ENCODE measurements around the gene CENPT.

The CENPT gene

DNA sequence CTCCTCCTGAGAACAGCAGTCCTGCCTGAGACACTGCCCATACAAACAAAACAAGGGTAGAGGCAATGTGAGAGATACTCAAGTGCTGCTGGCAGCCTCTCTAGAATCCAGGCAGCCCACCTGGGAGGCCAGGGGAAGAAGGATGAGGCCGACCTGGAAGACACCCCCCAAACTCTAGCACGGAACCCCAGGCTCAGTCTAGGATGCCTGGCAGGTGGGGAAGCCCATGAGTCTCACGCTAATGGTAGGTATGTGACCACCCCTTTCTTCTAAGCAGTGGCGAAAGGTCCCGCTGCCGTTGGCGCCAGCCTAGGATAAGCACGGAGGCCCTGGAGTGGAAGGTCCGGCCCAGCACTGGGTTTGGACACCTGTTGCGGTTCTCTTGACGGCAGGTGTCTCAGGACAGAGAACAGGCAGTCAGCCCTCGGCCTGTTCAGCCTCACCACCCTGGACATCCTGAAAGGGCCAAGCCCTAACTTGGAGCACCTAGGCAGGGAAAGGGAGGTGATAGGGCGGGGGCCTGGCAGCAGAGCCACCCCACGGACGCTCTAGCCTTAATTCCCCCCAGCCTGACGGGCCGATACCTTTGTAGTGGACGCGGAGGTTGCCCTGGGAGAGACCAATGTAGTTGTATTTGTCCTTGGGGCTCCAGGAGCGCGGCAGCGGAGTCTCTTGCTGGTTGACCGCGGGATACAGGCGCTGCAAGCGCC, 41.6 kb downstream of the CENPT start:
- DNase-seq: no peak

DNA sequence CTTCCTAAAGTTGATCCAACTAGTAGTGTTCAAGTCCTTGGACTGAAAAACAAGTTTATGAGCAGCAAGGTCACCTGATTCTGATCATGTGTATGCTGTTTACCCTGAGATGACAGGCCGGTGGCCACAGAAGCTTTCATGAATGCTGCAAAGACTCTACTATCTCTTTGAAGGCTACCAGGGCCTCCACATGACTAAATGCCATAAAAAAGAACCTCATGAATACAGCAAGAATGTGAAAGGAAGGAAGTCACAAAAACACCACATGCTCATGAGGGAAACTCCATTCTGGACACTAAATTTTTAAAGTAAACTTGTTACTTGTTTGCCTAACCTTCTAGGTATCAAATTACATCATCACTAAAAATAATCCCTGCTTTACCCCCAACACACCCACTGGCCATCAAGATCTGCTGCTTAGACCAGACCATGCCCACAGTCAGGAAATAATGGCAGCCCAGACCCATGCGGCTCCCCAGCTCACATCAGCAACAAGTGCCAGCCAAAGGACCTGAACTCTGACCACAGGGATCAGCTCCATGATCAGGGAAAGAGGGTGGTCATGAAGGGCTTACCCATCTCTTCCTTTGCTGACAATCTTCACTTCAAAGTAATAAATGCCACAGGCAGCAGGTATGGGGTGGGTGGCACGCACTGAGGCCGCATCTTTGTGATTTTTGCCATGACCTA, 42.5 kb downstream of the CENPT start:
- DNase-seq: no peak

DNA sequence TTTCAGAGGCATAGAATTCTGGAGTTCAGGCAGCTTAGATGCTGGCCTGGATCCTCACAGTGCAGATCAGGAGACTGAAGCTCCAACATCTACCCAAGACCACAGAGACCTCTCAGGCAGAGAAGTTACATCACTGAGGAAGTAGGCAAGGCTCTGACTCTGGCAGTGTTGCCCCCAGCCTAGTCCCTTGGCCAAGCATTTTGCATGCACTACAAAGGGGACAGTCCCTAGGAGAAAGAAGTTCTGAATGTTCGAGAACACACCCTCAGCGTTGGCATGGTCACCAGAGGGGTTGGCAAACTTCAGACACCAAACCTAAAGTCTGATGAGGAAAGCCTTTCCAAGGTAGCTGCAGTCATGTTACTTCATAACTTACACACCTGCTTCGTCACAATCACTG, 43.6 kb downstream of the CENPT start:
- no peak for DNase-seq

DNA sequence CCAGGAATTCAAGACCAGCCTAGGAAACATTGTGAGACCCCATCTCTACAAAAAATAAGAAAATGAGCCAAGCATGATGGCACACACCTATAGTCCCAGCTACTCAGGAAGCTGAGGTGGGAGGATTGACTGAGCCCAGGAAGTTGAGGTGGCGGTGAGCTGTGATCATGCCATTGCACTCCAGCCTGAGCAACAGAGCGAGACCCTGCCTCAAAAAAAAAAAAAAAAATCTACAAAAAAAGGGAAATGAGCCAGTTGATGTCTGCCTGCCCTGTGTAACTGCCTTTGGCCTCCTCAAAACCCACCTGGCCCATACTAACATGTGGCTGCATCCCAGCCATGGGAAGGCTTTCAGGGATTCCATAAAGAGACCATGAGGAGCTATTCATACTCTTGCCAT, 45.6 kb downstream of the CENPT start:
- no peak for DNase-seq

DNA sequence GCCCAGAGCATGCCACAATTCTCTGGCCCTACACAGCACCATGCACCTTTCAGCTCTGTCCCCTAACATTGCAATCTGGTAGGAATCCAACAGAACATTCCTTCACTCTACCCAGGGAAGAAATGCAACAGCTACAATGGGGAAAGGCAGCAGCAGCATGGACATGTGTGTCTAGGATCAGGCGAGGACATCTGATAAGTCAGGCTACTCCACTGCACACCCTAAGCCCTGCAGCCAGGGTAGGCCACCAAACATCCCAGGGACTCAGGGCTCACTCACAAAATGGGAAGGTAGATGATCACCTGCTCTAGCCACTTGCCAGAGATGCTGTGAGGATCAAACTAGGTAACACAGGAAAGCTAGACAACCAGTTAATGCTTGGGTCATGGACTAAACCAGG, 46.3 kb downstream of the CENPT start:
- DNase-seq: no peak

DNA sequence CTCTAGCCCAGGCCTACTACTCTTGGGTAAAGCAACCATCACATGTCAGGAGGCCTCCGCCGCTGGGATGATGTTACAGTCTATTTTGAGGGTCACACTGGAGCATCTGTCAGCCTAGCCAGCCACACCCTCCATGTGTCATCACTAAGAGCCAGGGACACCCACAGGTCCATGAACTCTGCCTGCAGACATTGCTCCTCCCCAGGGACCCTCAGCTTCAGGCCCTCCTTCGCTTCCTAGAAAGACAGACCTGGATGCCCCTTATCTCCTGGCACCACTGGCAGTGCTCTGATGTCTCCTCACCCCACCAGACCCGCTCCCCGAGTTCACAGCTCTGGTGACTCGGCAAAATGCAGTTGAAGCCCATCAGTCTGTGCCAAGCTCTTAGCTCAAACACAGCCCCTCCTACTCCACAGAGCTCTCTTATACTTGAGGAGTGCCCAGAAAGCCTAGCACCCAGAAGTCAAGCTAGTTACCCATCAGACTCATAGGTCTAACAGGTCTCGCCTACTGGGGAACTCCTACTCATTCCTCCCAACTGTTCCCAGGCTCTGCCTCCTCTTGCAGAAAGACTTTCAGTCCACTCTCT, 47.1 kb downstream of the CENPT start:
- no peak for DNase-seq

DNA sequence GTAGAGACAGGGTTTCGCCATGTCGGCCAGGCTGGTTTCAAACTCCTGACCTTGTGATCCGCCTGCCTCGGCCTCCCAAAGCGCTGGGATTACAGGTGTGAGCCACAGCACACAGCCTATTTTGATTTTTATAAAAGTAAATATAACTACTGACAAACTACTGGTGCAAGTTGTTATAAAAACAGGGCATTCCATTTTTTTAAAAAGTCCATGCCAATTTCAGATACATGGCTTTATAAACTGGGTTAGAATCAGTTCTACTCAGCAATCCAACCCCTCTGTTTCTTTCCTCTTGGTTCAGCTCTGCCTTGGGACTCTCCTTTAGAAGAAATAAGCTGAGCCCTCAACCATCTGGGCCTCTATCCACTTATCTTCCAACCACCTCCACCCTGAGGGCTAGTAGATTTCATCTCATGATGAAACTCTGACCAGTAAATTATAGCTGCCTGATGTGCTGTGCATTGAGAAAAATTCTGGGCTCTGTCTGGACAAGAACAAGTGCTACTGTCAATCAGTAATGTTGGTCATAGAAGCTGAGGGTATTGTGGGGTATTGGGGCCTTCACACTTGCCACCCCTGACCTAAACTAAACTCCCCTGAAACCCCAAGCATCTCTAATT, 51.3 kb downstream of the CENPT start:
- no peak for DNase-seq

DNA sequence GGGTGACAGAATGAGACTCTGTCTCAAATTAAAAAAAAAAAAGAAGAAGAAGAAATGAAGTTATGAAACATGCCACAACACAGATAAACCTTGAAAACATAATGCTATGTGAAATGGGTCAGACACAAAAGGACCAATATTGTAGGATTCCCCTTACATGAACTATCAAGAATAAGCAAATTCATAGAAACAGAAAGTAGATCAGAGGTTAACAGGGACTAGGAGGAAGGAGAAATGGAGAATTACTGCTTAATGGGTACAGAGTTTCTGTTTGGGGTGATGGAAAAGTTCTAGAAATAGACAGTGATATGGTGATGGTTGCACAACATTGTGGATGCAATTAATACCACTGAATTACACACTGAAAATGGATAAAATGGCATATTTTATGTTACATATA, 57.4 kb downstream of the CENPT start:
- no peak for DNase-seq

DNA sequence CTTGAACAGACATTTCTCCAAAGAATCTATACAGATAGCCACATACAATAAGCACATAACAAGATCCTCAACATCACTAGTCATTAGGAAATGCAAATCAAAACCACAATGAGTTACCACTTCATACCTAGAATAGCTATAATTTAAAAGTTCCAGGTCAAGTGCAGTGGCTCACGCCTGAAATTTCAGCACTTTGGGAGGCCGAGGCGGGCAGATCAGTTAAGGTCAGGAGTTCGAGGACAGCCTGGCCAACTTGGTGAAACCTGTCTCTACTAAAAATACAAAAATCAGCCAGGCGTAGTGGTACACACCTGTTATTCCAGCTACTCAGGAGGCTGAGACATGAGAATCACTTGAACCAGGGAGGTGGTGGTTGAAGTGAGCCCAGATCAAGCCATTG, 61.0 kb downstream of the CENPT start:
- DNase-seq: no peak

DNA sequence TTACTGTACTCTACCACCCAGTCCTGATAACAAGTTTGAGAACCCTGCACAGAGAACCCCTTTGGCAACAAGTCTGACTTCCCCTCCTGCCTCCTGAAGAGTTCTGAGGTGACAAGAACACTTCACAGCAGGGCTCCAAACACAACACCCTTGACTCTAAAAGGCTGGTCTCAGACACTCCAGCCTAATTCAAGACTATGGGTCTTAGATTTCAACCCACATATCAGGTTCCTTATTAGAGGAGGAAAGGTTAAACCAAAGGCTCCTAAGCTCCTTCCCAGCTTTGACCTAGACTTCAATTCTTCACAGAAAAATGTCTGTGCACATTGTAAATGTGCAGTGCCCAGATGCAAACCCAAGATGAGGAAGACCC, 64.2 kb downstream of the CENPT start:
- no peak for DNase-seq

DNA sequence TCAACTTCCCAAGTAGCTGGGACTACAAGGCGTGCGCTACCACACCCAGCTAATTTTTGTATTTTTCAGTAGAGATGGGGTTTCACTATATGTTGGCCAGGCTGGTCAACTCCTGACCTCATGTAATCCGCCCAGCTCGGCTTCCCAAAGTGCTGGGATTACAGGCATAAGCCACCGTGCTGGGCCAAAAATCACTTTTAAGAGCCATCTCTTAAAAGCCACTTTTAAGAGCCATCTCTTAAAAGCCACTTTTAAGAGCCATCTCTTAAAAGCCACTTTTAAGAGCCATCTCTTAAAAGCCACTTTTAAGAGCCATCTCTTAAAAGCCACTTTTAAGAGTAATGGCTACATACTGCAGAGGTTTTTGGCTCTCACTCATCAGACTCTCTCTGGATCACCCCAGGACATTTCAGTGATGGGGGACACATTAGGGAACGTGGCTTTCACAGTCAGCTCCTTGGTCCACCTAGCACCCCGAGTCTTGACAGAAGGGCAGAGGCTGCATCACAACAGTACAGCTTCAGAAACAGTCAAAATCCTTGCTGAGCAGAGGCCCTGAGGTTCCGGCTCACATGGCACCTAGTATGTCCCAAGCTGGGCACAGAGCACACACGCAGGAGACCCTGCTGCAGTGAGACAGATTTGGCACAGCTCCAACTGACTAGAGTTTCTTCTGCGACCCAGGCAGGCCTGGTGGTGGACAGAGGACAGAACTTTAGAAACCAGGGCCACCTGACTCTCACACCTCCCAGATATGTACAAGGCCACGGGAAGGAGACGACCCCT, 64.7 kb downstream of the CENPT start:
- no peak for DNase-seq

DNA sequence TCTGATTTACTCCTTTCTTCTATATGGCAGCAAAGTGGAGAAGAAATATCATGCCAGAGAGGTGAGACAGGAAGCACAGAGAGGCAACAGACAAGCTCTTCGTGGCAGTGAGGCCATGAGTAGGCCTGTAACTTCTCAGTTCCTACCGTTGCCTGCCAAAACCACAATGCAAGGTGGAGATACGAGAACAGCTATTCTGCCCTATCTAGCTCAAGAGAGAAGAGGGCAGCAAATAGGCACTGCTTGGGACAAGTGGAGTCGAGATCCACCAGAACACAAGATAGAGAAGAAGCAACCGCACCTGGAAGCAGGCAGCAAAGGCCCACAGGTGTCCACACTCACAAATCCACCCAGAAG, 66.0 kb downstream of the CENPT start:
- DNase-seq: no peak

DNA sequence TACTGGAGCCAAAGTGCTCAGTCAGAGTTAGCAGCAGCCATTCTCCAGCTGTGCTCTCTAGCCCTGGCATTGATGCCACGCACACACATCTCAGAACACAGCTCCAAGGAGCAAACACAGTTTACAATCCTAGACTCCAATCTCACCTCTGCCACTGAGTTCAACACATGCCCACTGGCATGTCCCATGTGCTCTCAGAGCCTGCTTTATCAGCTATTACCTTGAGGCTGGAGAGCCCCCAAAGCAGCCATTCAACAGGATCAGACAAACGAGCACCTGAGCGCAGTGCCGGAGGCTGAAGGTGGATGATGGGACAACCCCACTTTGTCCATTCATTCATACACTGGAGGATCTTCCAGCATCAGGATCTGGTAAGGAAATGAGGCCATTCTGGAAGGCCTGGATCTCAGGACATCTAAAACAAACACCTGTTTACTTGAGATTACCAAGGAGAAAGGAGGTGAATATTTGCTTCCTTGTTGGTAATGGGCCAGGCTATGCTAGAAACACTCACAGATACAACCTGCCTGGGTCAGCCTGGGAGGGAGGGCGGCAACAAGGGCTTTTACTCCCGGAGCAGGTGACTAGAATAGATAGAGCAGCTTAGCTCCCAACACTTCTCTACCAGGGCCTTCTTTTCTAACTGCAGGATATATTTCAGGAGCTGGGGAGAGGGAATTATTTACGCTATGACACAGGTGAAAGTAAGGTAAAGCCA, 66.5 kb downstream of the CENPT start:
- DNase-seq: no peak

DNA sequence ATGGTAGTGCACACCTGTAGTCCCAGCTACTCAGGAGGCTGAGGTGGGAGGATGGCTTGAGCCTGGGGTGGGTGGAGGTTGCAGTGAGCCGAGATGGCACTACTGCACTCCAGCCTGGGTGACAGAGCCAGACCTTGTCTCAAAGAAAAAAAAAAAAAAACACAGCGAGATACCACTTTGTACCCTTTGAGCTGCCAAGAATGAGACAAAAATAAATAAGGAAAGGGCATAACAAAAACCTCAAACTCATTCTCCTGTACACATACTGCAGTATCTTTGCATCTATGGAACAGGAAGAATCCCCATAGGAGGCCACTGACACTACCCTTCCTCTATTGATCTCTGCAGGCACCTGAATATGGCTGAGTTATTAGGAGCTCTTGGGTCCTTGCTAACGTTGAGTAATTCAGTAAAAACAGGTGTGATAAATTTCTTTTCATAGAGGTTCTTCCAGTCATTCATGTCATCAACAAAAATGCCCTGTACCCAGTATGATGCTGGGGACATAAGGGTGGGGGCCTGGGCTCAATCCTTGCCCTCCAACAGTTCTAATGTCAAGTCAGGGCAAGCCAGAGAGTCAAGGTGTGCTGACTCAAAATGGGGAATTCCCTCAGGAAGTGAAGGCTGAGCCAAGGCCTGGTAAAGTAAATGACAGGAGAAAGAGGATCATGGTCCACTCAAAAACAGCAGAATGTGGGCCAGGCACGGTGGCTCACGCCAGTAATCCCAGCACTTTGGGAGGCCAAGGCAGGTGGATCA, 68.1 kb downstream of the CENPT start:
- no peak for DNase-seq

Data from SW 1271 (cell line).